ENCODE data around the gene TMEM38B.

Gene TMEM38B

GRCh38 chr9:105694190-105694847, at the start of gene TMEM38B:
Gene TMEM38B (plus strand): TSS chr9:105694541. CDS start chr9:105694661, 120 bp downstream.
- in situ Hi-C loops (cut with HindIII; ENCODE audit: low sequenced_read_pairs), result no loop called here
- TF ChIP-seq CTCF (IDR thresholded peaks at IDR 0.05; ENCODE audit: low read depth, low read length), result no peak
- peak; percentile 71 for DNase-seq (ENCODE audit: low read depth, low spot score)

DNA sequence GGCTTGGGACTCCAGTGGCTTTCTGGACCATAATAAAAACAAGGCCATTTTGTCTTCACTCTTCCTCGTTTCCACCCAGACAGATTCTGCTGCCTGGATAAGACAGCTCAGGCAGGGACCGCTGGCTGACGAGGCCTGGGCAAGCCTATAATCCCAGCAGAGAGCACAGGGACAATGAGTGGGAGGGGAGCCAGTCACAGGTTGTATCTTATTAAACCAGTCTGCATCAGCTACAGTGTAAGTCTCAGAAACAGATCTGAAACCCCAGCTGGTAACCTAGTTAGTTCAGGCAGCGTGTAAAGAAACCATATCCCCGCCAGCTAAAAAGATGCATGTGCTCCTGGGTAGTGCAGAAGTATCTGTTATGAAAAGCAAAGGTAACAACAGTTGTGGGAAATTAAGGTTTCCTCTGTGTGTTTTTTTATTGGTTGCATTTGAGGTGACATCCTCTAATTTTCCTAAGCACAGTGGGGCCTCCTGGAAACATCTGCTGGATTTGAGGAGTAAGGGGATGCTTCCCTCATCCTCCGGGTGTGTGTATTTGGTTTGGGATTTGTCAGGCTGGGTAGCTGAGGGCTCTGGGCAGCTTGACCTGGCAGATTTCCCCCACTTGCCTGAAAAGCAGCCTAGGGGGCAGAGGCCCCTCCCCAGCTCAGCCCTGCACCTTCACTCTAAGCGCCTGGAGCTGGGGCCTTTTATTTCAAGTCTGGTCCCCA, 47.3 kb upstream of the TMEM38B start:
- no peak for TF ChIP-seq CTCF (IDR thresholded peaks at IDR 0.05; ENCODE audit: low read depth, low read length)
- DNase-seq (ENCODE audit: low read depth, low spot score), result no peak
- no peak overlapping the region for H3K4me3 ChIP-seq (ENCODE audit: low read depth, low read length)
- in situ Hi-C loops (cut with HindIII; ENCODE audit: low sequenced_read_pairs), result no loop called here

More at GRCh38 chr9:105694190-105694847, at the start of gene TMEM38B:
- peak within 1 kb of the TSS; percentile 75 for H3K4me3 ChIP-seq (ENCODE audit: low read depth, low read length)

- no peak overlapping the region for H3K4me3 ChIP-seq (ENCODE audit: low read depth, low read length)
- in situ Hi-C loops (cut with HindIII; ENCODE audit: low sequenced_read_pairs), result no loop called here
- no peak for TF ChIP-seq CTCF (IDR thresholded peaks at IDR 0.05; ENCODE audit: low read depth, low read length)
- no peak for DNase-seq (ENCODE audit: low read depth, low spot score)
Observed at GRCh38 chr9:105647595-105648349, 46.6 kb upstream of the TMEM38B start.

GRCh38 chr9:105651806-105652205, 42.5 kb upstream of the TMEM38B start:
- no peak overlapping the region for H3K4me3 ChIP-seq (ENCODE audit: low read depth, low read length)
- DNase-seq (ENCODE audit: low read depth, low spot score), result no peak
- in situ Hi-C loops (cut with HindIII; ENCODE audit: low sequenced_read_pairs), result no loop called here
- TF ChIP-seq CTCF (IDR thresholded peaks at IDR 0.05; ENCODE audit: low read depth, low read length), result no peak

GRCh38 chr9:105656131-105656921, 38.0 kb upstream of the TMEM38B start:
- peak overlapping the region; percentile 44 for H3K4me3 ChIP-seq (ENCODE audit: low read depth, low read length)
- in situ Hi-C loops (cut with HindIII; ENCODE audit: low sequenced_read_pairs), result no loop called here
- TF ChIP-seq CTCF (IDR thresholded peaks at IDR 0.05; ENCODE audit: low read depth, low read length), result peak; percentile 1
- DNase-seq (ENCODE audit: low read depth, low spot score), result no peak

GRCh38 chr9:105658351-105658750, 36.0 kb upstream of the TMEM38B start:
- in situ Hi-C loops (cut with HindIII; ENCODE audit: low sequenced_read_pairs), result no loop called here
- no peak for DNase-seq (ENCODE audit: low read depth, low spot score)
- H3K4me3 ChIP-seq (ENCODE audit: low read depth, low read length), result no peak overlapping the region
- no peak for TF ChIP-seq CTCF (IDR thresholded peaks at IDR 0.05; ENCODE audit: low read depth, low read length)
